ENCODE results near the gene CNN2. TPM values are rescaled to one million over a fixed set of nuclear protein-coding genes. Genes with fewer than 3 reads are reported as not detected.

The CNN2 gene
- total and polyA plus RNA-seq, 3 experiments from 2014 or later = 78.1 to 792 (median 78.9) TPM

GRCh38 chr19:1004204-1004802 lies 22.1 kb upstream of the CNN2 start:
- H3K27me3 ChIP-seq (ENCODE audit: insufficient read depth, low read length, poor library complexity, severe bottlenecking) = peaks cover 12% of the 10 kb centered on the region
- H3K9me3 ChIP-seq (ENCODE audit: low read length) = no peaks in the 10 kb centered on the region
- Mint-ChIP-seq H3K27me3 (peaks cover 10 to 14% of the 10 kb centered on the region in 2 donors), H3K27ac (no peak overlapping the region), H3K36me3 (peaks cover 0 to 4% (median 0%) of the 10 kb centered on the region in 3 donors), H3K4me3 (no peak overlapping the region), H3K4me1 (peaks cover 0 to 8% (median under 1%) of the 10 kb centered on the region in 3 donors), H3K9me3 (no peaks in the 10 kb centered on the region)
- H3K36me3 ChIP-seq (ENCODE audit: insufficient read depth, low read length) = no peaks in the 10 kb centered on the region
- POLR2A ChIA-PET = interaction anchor here (0.8 to 1.5 kb wide), 2 partner anchors 8 to 15 kb away, joined by 3 read pairs; no protein-coding TSS in a partner anchor
- DNase-seq = no peak
- H3K4me3 ChIP-seq (ENCODE audit: low read length) = no peak overlapping the region
- no peak overlapping the region for H3K27ac ChIP-seq (ENCODE audit: low read depth, low read length)
- CTCF ChIA-PET = no interaction called here
- peaks cover 11% of the 10 kb centered on the region for H3K4me1 ChIP-seq (ENCODE audit: insufficient read depth, low read length)

- peaks cover 9 to 10% of the 10 kb centered on the region in 2 donors for H3K27me3 Mint-ChIP-seq
- H3K9me3 ChIP-seq (ENCODE audit: low read length) = no peaks in the 10 kb centered on the region
- CTCF ChIA-PET = interaction anchor here (0.9 kb wide), 1 partner anchor 23 kb away, joined by 3 read pairs; no protein-coding TSS in a partner anchor
- H3K9me3 Mint-ChIP-seq = no peaks in the 10 kb centered on the region
- H3K36me3 ChIP-seq (ENCODE audit: insufficient read depth, low read length) = no peaks in the 10 kb centered on the region
- no peak overlapping the region for H3K4me3 Mint-ChIP-seq
- H3K27me3 ChIP-seq (ENCODE audit: insufficient read depth, low read length, poor library complexity, severe bottlenecking) = peaks cover 10% of the 10 kb centered on the region
- POLR2A ChIA-PET = interaction anchor here (0.6 to 1.5 kb wide), 2 partner anchors 8 to 618 kb away, joined by 3 read pairs; no protein-coding TSS in a partner anchor
- no peak overlapping the region for H3K27ac ChIP-seq (ENCODE audit: low read depth, low read length)
- DNase-seq = no peak
- H3K4me1 ChIP-seq (ENCODE audit: insufficient read depth, low read length) = peaks cover 11% of the 10 kb centered on the region
- no peak overlapping the region for H3K4me3 ChIP-seq (ENCODE audit: low read length)
- H3K4me1 Mint-ChIP-seq = peaks cover 0 to 6% (median 0%) of the 10 kb centered on the region in 3 donors
- H3K36me3 Mint-ChIP-seq = peaks cover 0 to 9% (median 0%) of the 10 kb centered on the region in 3 donors
- H3K27ac Mint-ChIP-seq = no peak overlapping the region
Measured at GRCh38 chr19:1004803-1005664, 21.4 kb upstream of the CNN2 start.

GRCh38 chr19:1006711-1007398 lies 19.6 kb upstream of the CNN2 start:
- Mint-ChIP-seq H3K36me3 (peaks cover 0 to 15% (median 0%) of the 10 kb centered on the region in 3 donors), H3K27me3 (peaks cover 4% of the 10 kb centered on the region in 2 donors), H3K27ac (no peak overlapping the region), H3K4me3 (no peak overlapping the region), H3K4me1 (no peaks in the 10 kb centered on the region), H3K9me3 (no peaks in the 10 kb centered on the region)
- H3K36me3 ChIP-seq (ENCODE audit: insufficient read depth, low read length) = no peaks in the 10 kb centered on the region
- DNase-seq = no peak
- H3K27me3 ChIP-seq (ENCODE audit: insufficient read depth, low read length, poor library complexity, severe bottlenecking) = no peaks in the 10 kb centered on the region
- no peak overlapping the region for H3K4me3 ChIP-seq (ENCODE audit: low read length)
- CTCF ChIA-PET = interaction anchor here (0.7 to 1.0 kb wide), 3 partner anchors 9 to 84 kb away, joined by 3 read pairs; no protein-coding TSS in a partner anchor
- H3K4me1 ChIP-seq (ENCODE audit: insufficient read depth, low read length) = peaks cover under 1% of the 10 kb centered on the region
- H3K27ac ChIP-seq (ENCODE audit: low read depth, low read length) = no peak overlapping the region
- no peaks in the 10 kb centered on the region for H3K9me3 ChIP-seq (ENCODE audit: low read length)
- POLR2A ChIA-PET = no interaction called here

GRCh38 chr19:1007399-1008251 lies 18.8 kb upstream of the CNN2 start:
- H3K27me3 ChIP-seq (ENCODE audit: insufficient read depth, low read length, poor library complexity, severe bottlenecking) = no peaks in the 10 kb centered on the region
- peaks cover 2% of the 10 kb centered on the region in 2 donors for H3K27me3 Mint-ChIP-seq
- no peaks in the 10 kb centered on the region for H3K9me3 Mint-ChIP-seq

GRCh38 chr19:1008268-1009040 lies 18.0 kb upstream of the CNN2 start:
- Histone ChIP-seq H3K27ac (ENCODE audit: low read depth, low read length) (no peak overlapping the region), H3K4me1 (ENCODE audit: insufficient read depth, low read length) (no peaks in the 10 kb centered on the region), H3K36me3 (ENCODE audit: insufficient read depth, low read length) (no peaks in the 10 kb centered on the region), H3K9me3 (ENCODE audit: low read length) (no peaks in the 10 kb centered on the region), H3K27me3 (ENCODE audit: insufficient read depth, low read length, poor library complexity, severe bottlenecking) (no peaks in the 10 kb centered on the region), H3K4me3 (ENCODE audit: low read length) (no peak overlapping the region)
- peaks cover 0 to 2% of the 10 kb centered on the region in 2 donors for H3K27me3 Mint-ChIP-seq
- no peak for DNase-seq
- peak overlapping the region in 1 of 7 donors; percentile 40 for H3K4me3 Mint-ChIP-seq
- H3K9me3 Mint-ChIP-seq = no peaks in the 10 kb centered on the region
- no peaks in the 10 kb centered on the region for H3K4me1 Mint-ChIP-seq
- ChIA-PET CTCF (no interaction called here), POLR2A (no interaction called here)
- H3K36me3 Mint-ChIP-seq = peaks cover 0 to 22% (median 0%) of the 10 kb centered on the region in 3 donors
- H3K27ac Mint-ChIP-seq = peak overlapping the region in 2 of 8 donors; percentile 8 to 64

More at GRCh38 chr19:1007399-1008251, 18.8 kb upstream of the CNN2 start:
- no peaks in the 10 kb centered on the region for H3K9me3 ChIP-seq (ENCODE audit: low read length)
- H3K4me1 Mint-ChIP-seq = no peaks in the 10 kb centered on the region
- H3K36me3 Mint-ChIP-seq = peaks cover 0 to 16% (median 0%) of the 10 kb centered on the region in 3 donors
- DNase-seq = no peak
- no peak overlapping the region for H3K4me3 ChIP-seq (ENCODE audit: low read length)
- no peak overlapping the region for H3K27ac ChIP-seq (ENCODE audit: low read depth, low read length)
- H3K4me1 ChIP-seq (ENCODE audit: insufficient read depth, low read length) = no peaks in the 10 kb centered on the region
- H3K27ac Mint-ChIP-seq = no peak overlapping the region
- peak overlapping the region in 1 of 7 donors; percentile 40 for H3K4me3 Mint-ChIP-seq
- ChIA-PET CTCF (interaction anchor here (0.7 to 1.0 kb wide), 3 partner anchors 8 to 84 kb away, joined by 3 read pairs; no protein-coding TSS in a partner anchor), POLR2A (interaction anchor here (0.6 kb wide), 1 partner anchor 10 kb away, joined by 3 read pairs; no protein-coding TSS in a partner anchor)
- H3K36me3 ChIP-seq (ENCODE audit: insufficient read depth, low read length) = no peaks in the 10 kb centered on the region

GRCh38 chr19:1009041-1009980 lies 17.1 kb upstream of the CNN2 start:
- DNase-seq = no peak
- no peaks in the 10 kb centered on the region for H3K9me3 ChIP-seq (ENCODE audit: low read length)
- H3K4me3 Mint-ChIP-seq = no peak overlapping the region
- ChIA-PET POLR2A (interaction anchor here (0.6 kb wide), 1 partner anchor 20 kb away, joined by 4 read pairs; no protein-coding TSS in a partner anchor), CTCF (interaction anchor here (0.9 kb wide), 1 partner anchor 10 kb away, joined by 4 read pairs; no protein-coding TSS in a partner anchor)
- no peak overlapping the region for H3K27ac Mint-ChIP-seq
- no peaks in the 10 kb centered on the region for H3K4me1 ChIP-seq (ENCODE audit: insufficient read depth, low read length)
- H3K27ac ChIP-seq (ENCODE audit: low read depth, low read length) = no peak overlapping the region
- peaks cover 0 to 4% (median 3%) of the 10 kb centered on the region in 3 donors for H3K4me1 Mint-ChIP-seq
- no peaks in the 10 kb centered on the region for H3K9me3 Mint-ChIP-seq
- no peaks in the 10 kb centered on the region for H3K36me3 ChIP-seq (ENCODE audit: insufficient read depth, low read length)
- no peaks in the 10 kb centered on the region for H3K27me3 ChIP-seq (ENCODE audit: insufficient read depth, low read length, poor library complexity, severe bottlenecking)
- H3K4me3 ChIP-seq (ENCODE audit: low read length) = no peak overlapping the region
- peaks cover 0 to 2% of the 10 kb centered on the region in 2 donors for H3K27me3 Mint-ChIP-seq
- peaks cover 0 to 30% (median 0%) of the 10 kb centered on the region in 3 donors for H3K36me3 Mint-ChIP-seq

Measured in CD8-positive, alpha-beta memory T cell (primary cell).